Effector memory CD4-positive, alpha-beta T cell (primary cell): ENCODE data around the gene CHRM2.

Experiments
- DNase-seq, 3 donors: peaks; one replicate each; pipeline ENCODE4 v3.0.0-alpha.2; 2020
- H3K27ac ChIP-seq: 2 replicates; pipeline ENCODE4 v1.7.0; 2013; ENCODE audit warnings: mild to moderate bottlenecking, low read length, moderate library complexity; ENCODE audit not compliant: insufficient read depth, poor library complexity, severe bottlenecking
- H3K27me3 ChIP-seq: replicated peaks from 2 replicates; pipeline ENCODE4 v1.7.0; 2013; ENCODE audit warnings: mild to moderate bottlenecking, low read length; ENCODE audit not compliant: insufficient read depth, control insufficient read depth, poor library complexity, severe bottlenecking
- H3K36me3 ChIP-seq: 2 replicates; pipeline ENCODE4 v1.7.0; 2013; ENCODE audit warnings: mild to moderate bottlenecking, low read length, moderate library complexity; ENCODE audit not compliant: control insufficient read depth, insufficient read depth
- H3K4me1 ChIP-seq: 2 replicates; pipeline ENCODE4 v1.7.0; 2013; ENCODE audit warnings: low read length, mild to moderate bottlenecking; ENCODE audit not compliant: control insufficient read depth, insufficient read depth, poor library complexity, severe bottlenecking
- H3K4me3 ChIP-seq: 2 replicates; pipeline ENCODE4 v1.7.0; 2013; ENCODE audit warnings: low read length, low read depth, mild to moderate bottlenecking; ENCODE audit not compliant: insufficient read depth, poor library complexity, severe bottlenecking
- H3K9me3 ChIP-seq: 2 replicates; pipeline ENCODE4 v1.7.0; 2013; ENCODE audit warnings: mild to moderate bottlenecking, low read length, moderate library complexity; ENCODE audit not compliant: control insufficient read depth

The CHRM2 gene

GRCh38 chr7:136869991-136870865 is 1.8 kb downstream of the CHRM2 start:
- H3K4me3 ChIP-seq, result no peak overlapping the region
- H3K27ac ChIP-seq, result no peak overlapping the region
- H3K9me3 ChIP-seq, result no peaks in the 10 kb centered on the region
- no peaks in the 10 kb centered on the region for H3K36me3 ChIP-seq
- H3K27me3 ChIP-seq, result peaks cover 16% of the 10 kb centered on the region
- DNase-seq, result no peak
- H3K4me1 ChIP-seq, result no peaks in the 10 kb centered on the region

GRCh38 chr7:136870866-136871487 is 2.5 kb downstream of the CHRM2 start:
- Histone ChIP-seq H3K36me3 (no peaks in the 10 kb centered on the region), H3K9me3 (no peaks in the 10 kb centered on the region), H3K4me1 (no peaks in the 10 kb centered on the region), H3K27me3 (peaks cover 16% of the 10 kb centered on the region), H3K4me3 (no peak overlapping the region), H3K27ac (no peak overlapping the region)
- no peak for DNase-seq

- Histone ChIP-seq H3K27ac (no peak overlapping the region), H3K4me3 (no peak overlapping the region), H3K36me3 (no peaks in the 10 kb centered on the region), H3K27me3 (peaks cover 12% of the 10 kb centered on the region), H3K9me3 (no peaks in the 10 kb centered on the region), H3K4me1 (no peaks in the 10 kb centered on the region)
- no peak for DNase-seq
Measured at GRCh38 chr7:136874393-136875032, 6.1 kb downstream of the CHRM2 start.

GRCh38 chr7:136877509-136877908 is 9.1 kb downstream of the CHRM2 start:
- Histone ChIP-seq H3K4me3 (no peak overlapping the region), H3K4me1 (no peaks in the 10 kb centered on the region), H3K27ac (no peak overlapping the region), H3K27me3 (no peaks in the 10 kb centered on the region), H3K9me3 (no peaks in the 10 kb centered on the region), H3K36me3 (no peaks in the 10 kb centered on the region)
- DNase-seq, result no peak

GRCh38 chr7:136877990-136878389 is 9.5 kb downstream of the CHRM2 start:
- Histone ChIP-seq H3K4me1 (no peaks in the 10 kb centered on the region), H3K4me3 (no peak overlapping the region), H3K9me3 (no peaks in the 10 kb centered on the region), H3K27ac (no peak overlapping the region), H3K36me3 (no peaks in the 10 kb centered on the region), H3K27me3 (no peaks in the 10 kb centered on the region)
- DNase-seq, result no peak

- H3K4me3 ChIP-seq, result no peak overlapping the region
- no peaks in the 10 kb centered on the region for H3K9me3 ChIP-seq
- no peak overlapping the region for H3K27ac ChIP-seq
- H3K36me3 ChIP-seq, result no peaks in the 10 kb centered on the region
- DNase-seq, result no peak
- no peaks in the 10 kb centered on the region for H3K27me3 ChIP-seq
- no peaks in the 10 kb centered on the region for H3K4me1 ChIP-seq
Measured at GRCh38 chr7:136878878-136879277, 10.4 kb downstream of the CHRM2 start.

GRCh38 chr7:136883046-136883445 is 14.6 kb downstream of the CHRM2 start:
- H3K4me1 ChIP-seq, result no peaks in the 10 kb centered on the region
- H3K4me3 ChIP-seq, result no peak overlapping the region
- H3K27me3 ChIP-seq, result no peaks in the 10 kb centered on the region
- H3K36me3 ChIP-seq, result no peaks in the 10 kb centered on the region
- DNase-seq, result no peak
- no peak overlapping the region for H3K27ac ChIP-seq
- no peaks in the 10 kb centered on the region for H3K9me3 ChIP-seq

GRCh38 chr7:136884492-136884891 is 16.0 kb downstream of the CHRM2 start:
- no peaks in the 10 kb centered on the region for H3K27me3 ChIP-seq
- no peak for DNase-seq
- no peak overlapping the region for H3K27ac ChIP-seq
- H3K4me3 ChIP-seq, result no peak overlapping the region
- H3K4me1 ChIP-seq, result no peaks in the 10 kb centered on the region
- H3K36me3 ChIP-seq, result no peaks in the 10 kb centered on the region
- no peaks in the 10 kb centered on the region for H3K9me3 ChIP-seq

GRCh38 chr7:136887317-136887716 is 18.9 kb downstream of the CHRM2 start:
- no peak for DNase-seq
- H3K36me3 ChIP-seq, result no peaks in the 10 kb centered on the region

GRCh38 chr7:136890399-136890798 is 21.9 kb downstream of the CHRM2 start:
- DNase-seq, result no peak
- no peaks in the 10 kb centered on the region for H3K36me3 ChIP-seq
- H3K4me3 ChIP-seq, result no peak overlapping the region
- H3K4me1 ChIP-seq, result no peaks in the 10 kb centered on the region
- no peaks in the 10 kb centered on the region for H3K27me3 ChIP-seq
- no peak overlapping the region for H3K27ac ChIP-seq
- no peaks in the 10 kb centered on the region for H3K9me3 ChIP-seq

More at GRCh38 chr7:136887317-136887716, 18.9 kb downstream of the CHRM2 start:
- H3K9me3 ChIP-seq, result no peaks in the 10 kb centered on the region
- no peak overlapping the region for H3K27ac ChIP-seq
- no peak overlapping the region for H3K4me3 ChIP-seq
- no peaks in the 10 kb centered on the region for H3K4me1 ChIP-seq
- H3K27me3 ChIP-seq, result no peaks in the 10 kb centered on the region
